K562 (cell line): ENCODE measurements around the gene ITGA7. TPM values are rescaled to one million over a fixed set of nuclear protein-coding genes. Genes with fewer than 3 reads are reported as not detected.
A peak's percentile ranks its signal among the peaks of the same experiment; 100 is the strongest.

ENCODE experiments used
- ATAC-seq: fragments of 200-7000 bp; cut with Tn5 transposase; 3 replicates; pipeline ENCODE4 v1.9.1; 2020; ENCODE audit warnings: moderate library complexity
- BruUV-seq: library from RNA; stranded (reverse); fragments of 400-500 nt; replicated peaks from 2 replicates; lab custom pipeline; 2021; lab: Mats Ljungman, UMichigan
- CTCF ChIA-PET: fragments of 300-600 bp; formaldehyde crosslinking; extraction: SDS; loops from one replicate; lab custom pipeline; 2021; ENCODE audit warnings: low intra/inter-chr PET ratio; lab: Yijun Ruan, JAX
- POLR2A ChIA-PET: fragments of 300-600, 350-650 bp; sonication (Branson Sonifier 250); formaldehyde crosslinking; extraction: SDS; loops from one replicate; lab custom pipeline; 2021; ENCODE audit warnings: antibody characterized with exemption, inconsistent platforms; lab: Yijun Ruan, JAX
- DNase-seq, 4 experiments: peaks; one replicate each; pipeline versions ENCODE4 v3.0.0 to v3.0.0-alpha.2; 2011 to 2018; ENCODE audit warnings: low spot score in 3 of 4, mixed read lengths in 3 of 4; ENCODE audit errors: extremely low read depth in 1 of 4
- FAIRE-seq: peaks from 2 replicates; lab custom pipeline; 2011; peaks lifted over from hg19 to GRCh38; lab: Jason Lieb, UNC
- H2AFZ ChIP-seq: 2 replicates; pipeline ENCODE4 v1.6.0; 2011; ENCODE audit warnings: low read depth, low read length, control low read depth, inconsistent platforms
- H3K27ac ChIP-seq: fragments of 200-600 bp; 3 replicates; pipeline ENCODE4 v1.8.0; 2011; ENCODE audit warnings: low read depth, mild to moderate bottlenecking, control low read depth, inconsistent platforms, low read length, moderate library complexity, mixed read lengths; ENCODE audit errors: extremely low read depth
- H3K27me3 ChIP-seq, 2 experiments: fragments of 300-600 bp in 1 of 2; 2 replicates in 1 of 2; 3 replicates in 1 of 2; pipeline versions ENCODE4 v1.6.0 to v1.8.0; 2011; ENCODE audit warnings: inconsistent platforms in 2 of 2, low read length in 2 of 2, mild to moderate bottlenecking in 1 of 2, mixed read lengths in 1 of 2, moderate library complexity in 1 of 2; ENCODE audit not compliant: control insufficient read depth in 2 of 2, insufficient read depth in 2 of 2
- H3K36me3 ChIP-seq: fragments of 300-600 bp; 3 replicates; pipeline ENCODE4 v1.8.0; 2011; ENCODE audit warnings: mild to moderate bottlenecking, low read length, inconsistent platforms; ENCODE audit not compliant: control insufficient read depth, insufficient read depth
- H3K4me1 ChIP-seq, 2 experiments: fragments of 200-600 bp in 1 of 2; replicated peaks in 1 of 2; 2 replicates in 1 of 2; 3 replicates in 1 of 2; pipeline versions ENCODE4 v1.5.1 to v1.8.0; 2011; ENCODE audit warnings: inconsistent platforms in 2 of 2, low read length in 2 of 2, mild to moderate bottlenecking in 1 of 2, mixed read lengths in 1 of 2, moderate library complexity in 1 of 2; ENCODE audit not compliant: control insufficient read depth in 2 of 2, insufficient read depth in 2 of 2
- H3K4me2 ChIP-seq: 2 replicates; pipeline ENCODE4 v1.6.1; 2011; ENCODE audit warnings: low read length, control low read depth, inconsistent platforms, mixed read lengths; ENCODE audit not compliant: insufficient read depth
- H3K4me3 ChIP-seq: fragments of 200-600 bp; sonication (generic), shearing (Covaris generic); 2 replicates; pipeline ENCODE4 v1.5.1; 2016; ENCODE audit warnings: control low read depth, inconsistent platforms
- H3K79me2 ChIP-seq: fragments of 200-600 bp; 3 replicates; pipeline ENCODE4 v1.8.0; 2011; ENCODE audit warnings: low read length, inconsistent platforms; ENCODE audit not compliant: control insufficient read depth, insufficient read depth
- H3K9ac ChIP-seq, 2 experiments: 2 replicates each; pipeline versions ENCODE4 v1.6.0 to v1.6.1; 2011; ENCODE audit warnings: low read depth in 2 of 2, low read length in 2 of 2, control low read depth in 1 of 2, inconsistent platforms in 1 of 2, mild to moderate bottlenecking in 1 of 2, mixed read lengths in 1 of 2; ENCODE audit not compliant: insufficient read depth in 1 of 2
- H3K9me1 ChIP-seq: one replicate; pipeline ENCODE4 v1.6.0; 2011; ENCODE audit warnings: inconsistent platforms, mild to moderate bottlenecking, low read length, moderate library complexity; ENCODE audit not compliant: control insufficient read depth, insufficient read depth
- H3K9me3 ChIP-seq: replicated peaks from 2 replicates; pipeline ENCODE4 v1.5.1; 2011; ENCODE audit warnings: low read depth, low read length, inconsistent platforms; ENCODE audit not compliant: control insufficient read depth, insufficient read depth
- H4K20me1 ChIP-seq: replicated peaks from 2 replicates; pipeline ENCODE4 v1.6.1; 2011; ENCODE audit warnings: low read length, inconsistent platforms, mixed read lengths; ENCODE audit not compliant: control insufficient read depth, insufficient read depth
- BACH1 ChIP-seq: fragments of 200-800 bp; sonication (Bioruptor generic); IDR thresholded peaks from 2 replicates; pipeline ENCODE4 v1.6.1; 2016; ENCODE audit warnings: missing genetic modification characterization, missing compliant biosample characterization
- DDX20 ChIP-seq: fragments of 450-650 bp; IDR thresholded peaks from 2 replicates; pipeline ENCODE4 v1.6.1; 2016; ENCODE audit warnings: missing genetic modification characterization, low read depth, mild to moderate bottlenecking, missing compliant biosample characterization, moderate library complexity
- TCF7 ChIP-seq: sonication (generic); IDR thresholded peaks from 2 replicates; pipeline ENCODE4 v1.6.1; 2016; ENCODE audit warnings: antibody characterized with exemption, borderline replicate concordance
- WGBS: fragments of 100-300 bp; shearing (Covaris generic); methylation state at CpG from one replicate; pipeline ENCODE4 v1.1.6; 2016; ENCODE audit warnings: low coverage, mixed read lengths; ENCODE audit not compliant: insufficient coverage; ENCODE audit errors: missing lambda C conversion rate; 5-methylcytosine and 5-hydroxymethylcytosine counted together
- in situ Hi-C: fragments of 300-500 bp; cut with MboI; formaldehyde crosslinking; loops from 4 replicates; pipeline ENCODE4 v1.15.0; 2018; ENCODE audit warnings: inconsistent platforms, mixed read lengths
- intact Hi-C: fragments of 100-400 bp; cut with micrococcal nuclease; formaldehyde crosslinking; loops from 2 replicates; pipeline ENCODE4 v1.14.2; 2022
- polyA plus RNA-seq, 8 experiments: library from polyadenylated mRNA; depleted of rRNA in 4 of 8; stranded (reverse) in 5 of 8; unstranded in 3 of 8; fragments of >200 nt; fragmentation: Nextera tagmentation in 2 of 8; fragmentation: Illumina TruSeq in 1 of 8; extraction: Ambion mirVana in 2 of 8; extraction: Trizol in 1 of 8; gene quantifications; 2 replicates each; pipeline versions ENCODE4 v1.2.1 to v1.2.3, GENCODE V29; 2011 to 2014; ENCODE audit warnings: inconsistent platforms in 1 of 8, missing spikeins in 1 of 8
- total RNA-seq, 7 experiments: library from RNA; depleted of rRNA in 6 of 7; stranded (reverse); fragments of >200 nt in 6 of 7; fragmentation: Illumina TruSeq in 2 of 7; extraction: Trizol in 2 of 7; gene quantifications; 2 replicates each; pipeline versions ENCODE4 v1.2.1 to v1.2.3, GENCODE V29; 2011 to 2021; ENCODE audit warnings: low replicate concordance in 1 of 7
- TF ChIP-seq, protein P1 (sequence below): sonication (generic); formaldehyde crosslinking; IDR thresholded peaks from 2 replicates; pipeline ENCODE4 v1.8.0; 2022; ENCODE audit warnings: mild to moderate bottlenecking, missing genetic modification reagents, borderline replicate concordance
- TF ChIP-seq, protein P2 (sequence below): sonication (generic); formaldehyde crosslinking; IDR thresholded peaks from 2 replicates; pipeline ENCODE4 v1.9.0; 2022; ENCODE audit warnings: mild to moderate bottlenecking, missing genetic modification reagents

ITGA7 gene
- total and polyA plus RNA-seq, 9 of the 15 experiments (the other 6 are each of a cell fraction or from before 2014, with no cell fraction given): 0.11 to 2.3 (median 0.56) TPM; not detected in 1

DNA sequence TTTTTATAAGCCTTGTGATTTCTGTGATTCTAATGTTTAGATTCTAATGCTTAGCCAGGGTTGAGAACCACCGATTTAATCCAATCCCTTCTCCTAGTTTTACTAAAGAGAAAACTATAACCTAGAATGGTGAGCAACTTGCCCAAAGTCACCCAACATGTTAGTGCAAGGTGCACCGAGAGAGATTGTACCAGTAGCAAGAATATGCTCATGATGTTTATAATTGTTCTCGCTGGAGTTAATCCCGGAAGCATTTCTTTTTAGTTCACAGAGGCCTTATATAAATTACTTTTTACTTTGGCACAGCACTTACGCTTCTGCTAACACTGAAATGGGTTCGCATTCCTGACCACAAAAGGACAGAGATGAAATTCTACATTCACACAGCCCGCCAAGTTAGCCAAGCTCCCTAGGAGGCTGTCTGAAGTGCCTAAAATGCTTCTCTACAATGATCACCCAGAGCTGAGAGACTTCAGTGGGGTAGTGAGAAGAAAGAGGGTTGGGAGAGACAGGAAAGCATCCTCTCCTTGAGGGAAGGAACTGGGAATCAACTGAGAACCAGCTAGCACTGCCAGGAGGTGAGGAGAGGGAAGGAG, 7.6 kb upstream of the ITGA7 start:
- H3K4me2 ChIP-seq: peak overlapping the region; percentile 90
- H3K9ac ChIP-seq: peak overlapping the region; percentile 71 to 82; a peak in 3 of 4 replicates
- peak overlapping the region; percentile 88 for H3K27ac ChIP-seq
- no peak for ATAC-seq
- H2AFZ ChIP-seq: peak overlapping the region; percentile 98
- TSS peak; percentile 96 for BruUV-seq
- no peaks in the 10 kb centered on the region for H3K27me3 ChIP-seq
- peaks cover 6% of the 10 kb centered on the region; the same call in 2 of the 3 replicates for H3K79me2 ChIP-seq
- peak overlapping the region; percentile 84 for H3K4me3 ChIP-seq
- no peaks in the 10 kb centered on the region for H3K9me1 ChIP-seq
- POLR2A ChIA-PET: interaction anchor here (0.9 to 2.8 kb wide), 4 partner anchors 10 to 14 kb away, joined by 3 to 12 read pairs (median 7); partner anchors contain the start of gene CD63
- CTCF ChIA-PET: no interaction called here
- in situ Hi-C loops: no loop called here
- H3K9me3 ChIP-seq: no peaks in the 10 kb centered on the region
- no peak for DNase-seq
- no peak for FAIRE-seq
- peaks cover 17 to 26% of the 10 kb centered on the region in 2 experiments; a peak in 4 of 5 replicates for H3K4me1 ChIP-seq
- H3K36me3 ChIP-seq: no peaks in the 10 kb centered on the region; the same call in 2 of the 3 replicates
- H4K20me1 ChIP-seq: no peaks in the 10 kb centered on the region; the same call in 1 of the 2 replicates
- WGBS: 59% methylated on average over 7 of the region's 7 CpGs
- TF ChIP-seq, protein P1, sequence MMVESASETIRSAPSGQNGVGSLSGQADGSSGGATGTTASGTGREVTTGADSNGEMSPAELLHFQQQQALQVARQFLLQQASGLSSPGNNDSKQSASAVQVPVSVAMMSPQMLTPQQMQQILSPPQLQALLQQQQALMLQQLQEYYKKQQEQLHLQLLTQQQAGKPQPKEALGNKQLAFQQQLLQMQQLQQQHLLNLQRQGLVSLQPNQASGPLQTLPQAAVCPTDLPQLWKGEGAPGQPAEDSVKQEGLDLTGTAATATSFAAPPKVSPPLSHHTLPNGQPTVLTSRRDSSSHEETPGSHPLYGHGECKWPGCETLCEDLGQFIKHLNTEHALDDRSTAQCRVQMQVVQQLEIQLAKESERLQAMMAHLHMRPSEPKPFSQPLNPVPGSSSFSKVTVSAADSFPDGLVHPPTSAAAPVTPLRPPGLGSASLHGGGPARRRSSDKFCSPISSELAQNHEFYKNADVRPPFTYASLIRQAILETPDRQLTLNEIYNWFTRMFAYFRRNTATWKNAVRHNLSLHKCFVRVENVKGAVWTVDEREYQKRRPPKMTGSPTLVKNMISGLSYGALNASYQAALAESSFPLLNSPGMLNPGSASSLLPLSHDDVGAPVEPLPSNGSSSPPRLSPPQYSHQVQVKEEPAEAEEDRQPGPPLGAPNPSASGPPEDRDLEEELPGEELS (CRISPR knock-in tag): no peak
- TF ChIP-seq, protein P2, sequence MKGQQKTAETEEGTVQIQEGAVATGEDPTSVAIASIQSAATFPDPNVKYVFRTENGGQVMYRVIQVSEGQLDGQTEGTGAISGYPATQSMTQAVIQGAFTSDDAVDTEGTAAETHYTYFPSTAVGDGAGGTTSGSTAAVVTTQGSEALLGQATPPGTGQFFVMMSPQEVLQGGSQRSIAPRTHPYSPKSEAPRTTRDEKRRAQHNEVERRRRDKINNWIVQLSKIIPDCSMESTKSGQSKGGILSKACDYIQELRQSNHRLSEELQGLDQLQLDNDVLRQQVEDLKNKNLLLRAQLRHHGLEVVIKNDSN (CRISPR knock-in tag): no peak
- TF ChIP-seq TCF7 (no peak), BACH1 (tag) (peak; percentile 14; the same call in 1 of the 2 replicates), DDX20 (tag) (no peak)
- TF ChIP-seq, all 486 proteins: peak for 1
- intact Hi-C loops: no loop called here
